ENCODE data around the gene ORM1.

Gene ORM1

GRCh38 chr9:114369216-114370130 lies 46.6 kb downstream of the ORM1 start:
- no peak for DNase-seq

GRCh38 chr9:114370251-114370967 lies 47.5 kb downstream of the ORM1 start:
- peak; percentile 28 for DNase-seq

- no peak for DNase-seq
These were observed 48.0 kb downstream of the ORM1 start for GRCh38 chr9:114370968-114371320.

GRCh38 chr9:114371343-114371944 lies 48.5 kb downstream of the ORM1 start:
- DNase-seq = no peak

GRCh38 chr9:114371973-114372917 lies 49.3 kb downstream of the ORM1 start:
- no peak for DNase-seq

- no peak for DNase-seq
These were observed 50.1 kb downstream of the ORM1 start for GRCh38 chr9:114372921-114373448.

GRCh38 chr9:114373960-114374730 lies 51.2 kb downstream of the ORM1 start:
- no peak for DNase-seq

- DNase-seq = no peak
These were observed 52.0 kb downstream of the ORM1 start for GRCh38 chr9:114374936-114375335.

- DNase-seq = no peak
These were observed 52.7 kb downstream of the ORM1 start for GRCh38 chr9:114375386-114376175.
